Measurements from ENCODE around the gene CASP8. TPM values are rescaled to one million over a fixed set of nuclear protein-coding genes. Genes with fewer than 3 reads are reported as not detected.

The CASP8 gene
- total RNA-seq, 1 donor from 2014 or later = 9.9 TPM

GRCh38 chr2:201223089-201224073 lies 37.0 kb upstream of the CASP8 start:
- DNase-seq (ENCODE audit: low read depth) = no peak
- no peak overlapping the region for H3K4me3 ChIP-seq (ENCODE audit: low read depth, low read length)
- TF ChIP-seq CTCF (conservative IDR thresholded peaks at IDR 0.05; ENCODE audit: low read depth, low read length) = no peak

GRCh38 chr2:201228271-201228911 lies 31.9 kb upstream of the CASP8 start:
- no peak for TF ChIP-seq CTCF (conservative IDR thresholded peaks at IDR 0.05; ENCODE audit: low read depth, low read length)
- DNase-seq (ENCODE audit: low read depth) = no peak
- H3K4me3 ChIP-seq (ENCODE audit: low read depth, low read length) = no peak overlapping the region

GRCh38 chr2:201228912-201229290 lies 31.4 kb upstream of the CASP8 start:
- DNase-seq (ENCODE audit: low read depth) = no peak
- TF ChIP-seq CTCF (conservative IDR thresholded peaks at IDR 0.05; ENCODE audit: low read depth, low read length) = no peak
- H3K4me3 ChIP-seq (ENCODE audit: low read depth, low read length) = no peak overlapping the region

- DNase-seq (ENCODE audit: low read depth) = peak; percentile 73
- H3K4me3 ChIP-seq (ENCODE audit: low read depth, low read length) = peak overlapping the region; percentile 18
- peak; percentile 98 for TF ChIP-seq CTCF (conservative IDR thresholded peaks at IDR 0.05; ENCODE audit: low read depth, low read length)
Observed at GRCh38 chr2:201231781-201232466, 28.4 kb upstream of the CASP8 start.

- no peak overlapping the region for H3K4me3 ChIP-seq (ENCODE audit: low read depth, low read length)
- TF ChIP-seq CTCF (conservative IDR thresholded peaks at IDR 0.05; ENCODE audit: low read depth, low read length) = no peak
- DNase-seq (ENCODE audit: low read depth) = no peak
Observed at GRCh38 chr2:201232467-201232815, 27.9 kb upstream of the CASP8 start.

- TF ChIP-seq CTCF (conservative IDR thresholded peaks at IDR 0.05; ENCODE audit: low read depth, low read length) = no peak
- DNase-seq (ENCODE audit: low read depth) = peak; percentile 65
- H3K4me3 ChIP-seq (ENCODE audit: low read depth, low read length) = peak overlapping the region; percentile 59
Observed at GRCh38 chr2:201233192-201233811, 27.0 kb upstream of the CASP8 start.

Data from epithelial cell of proximal tubule (primary cell).